SK-N-SH (cell line): Measurements from ENCODE around the gene STARD13. TPM values are rescaled to one million over a fixed set of nuclear protein-coding genes. Genes with fewer than 3 reads are reported as not detected.

Source experiments
- CTCF ChIA-PET: fragments of 300-600, 350-600 bp; formaldehyde crosslinking; extraction: SDS; loops from one replicate; lab custom pipeline; 2021; lab: Yijun Ruan, JAX
- POLR2A ChIA-PET: fragments of 350-600 bp; sonication (Branson Sonifier 250); formaldehyde crosslinking; extraction: SDS; loops from one replicate; lab custom pipeline; 2020; ENCODE audit warnings: antibody characterized with exemption, inconsistent platforms; lab: Yijun Ruan, JAX
- DNase-seq: peaks from one replicate; pipeline ENCODE4 v3.0.0; 2012
- H2AFZ ChIP-seq: fragments of 200-600 bp; sonication (generic); 2 replicates; pipeline ENCODE4 v1.8.1; 2016; ENCODE audit warnings: antibody characterized with exemption, mild to moderate bottlenecking, low read depth
- H3F3A ChIP-seq: fragments of 200-600 bp; sonication (generic); replicated peaks from 2 replicates; pipeline ENCODE3; 2016; ENCODE audit warnings: antibody characterized with exemption, mild to moderate bottlenecking; ENCODE audit not compliant: insufficient read depth
- H3K27ac ChIP-seq, 2 experiments: fragments of 200-500 bp in 1 of 2; fragments of 200-600 bp in 1 of 2; sonication (Bioruptor generic) in 1 of 2; sonication (generic), shearing (Covaris generic) in 1 of 2; 2 replicates each; pipeline versions ENCODE4 v1.5.1 to v1.6.1; 2014 to 2016; ENCODE audit warnings: low read depth in 2 of 2, inconsistent platforms in 1 of 2, low read length in 1 of 2, mild to moderate bottlenecking in 1 of 2, mixed read lengths in 1 of 2
- H3K27me3 ChIP-seq: fragments of 200-600 bp; sonication (generic), shearing (Covaris generic); 2 replicates; pipeline ENCODE4 v1.6.1; 2016; ENCODE audit warnings: mixed run types; ENCODE audit not compliant: insufficient read depth
- H3K36me3 ChIP-seq, 2 experiments: fragments of 200-500 bp in 1 of 2; fragments of 200-600 bp in 1 of 2; sonication (Bioruptor generic) in 1 of 2; sonication (generic) in 1 of 2; replicated peaks in 1 of 2; 2 replicates each; pipeline versions ENCODE3 to v1.5.1; 2014 to 2016; ENCODE audit warnings: low read length in 1 of 2, mild to moderate bottlenecking in 1 of 2; ENCODE audit not compliant: insufficient read depth in 2 of 2, control insufficient read depth in 1 of 2
- H3K4me1 ChIP-seq, 2 experiments: fragments of 200-500 bp in 1 of 2; fragments of 200-600 bp in 1 of 2; sonication (Bioruptor generic) in 1 of 2; sonication (generic), shearing (Covaris generic) in 1 of 2; 2 replicates each; pipeline versions ENCODE4 v1.5.1 to v1.6.1; 2014 to 2016; ENCODE audit warnings: low read depth in 1 of 2, low read length in 1 of 2, mixed run types in 1 of 2; ENCODE audit not compliant: insufficient read depth in 2 of 2, control insufficient read depth in 1 of 2
- H3K4me2 ChIP-seq: fragments of 200-600 bp; sonication (generic), shearing (Covaris generic); 2 replicates; pipeline ENCODE4 v1.6.1; 2017; ENCODE audit warnings: mixed run types
- H3K4me3 ChIP-seq, 2 experiments: fragments of 200-500 bp in 1 of 2; fragments of 200-600 bp in 1 of 2; sonication (Bioruptor generic) in 1 of 2; sonication (generic), shearing (Covaris generic) in 1 of 2; 2 replicates each; pipeline versions ENCODE4 v1.5.1 to v1.8.1; 2014 to 2016; ENCODE audit warnings: low read depth in 2 of 2, inconsistent platforms in 1 of 2, low read length in 1 of 2, mild to moderate bottlenecking in 1 of 2, mixed read lengths in 1 of 2, moderate library complexity in 1 of 2
- H3K79me2 ChIP-seq: fragments of 200-600 bp; sonication (generic); 2 replicates; pipeline ENCODE4 v1.8.1; 2017; ENCODE audit warnings: mild to moderate bottlenecking; ENCODE audit not compliant: insufficient read depth
- H3K9ac ChIP-seq: fragments of 200-600 bp; sonication (generic); 2 replicates; pipeline ENCODE4 v1.6.1; 2017; ENCODE audit warnings: mixed run types
- H3K9me2 ChIP-seq: fragments of 200-600 bp; sonication (generic); 2 replicates; pipeline ENCODE4 v1.6.1; 2017; ENCODE audit warnings: mixed run types
- H3K9me3 ChIP-seq: fragments of 200-600 bp; sonication (generic); 2 replicates; pipeline ENCODE4 v1.6.1; 2017; ENCODE audit warnings: mixed run types, mild to moderate bottlenecking, moderate library complexity
- H4K20me1 ChIP-seq: fragments of 200-600 bp; sonication (generic); 2 replicates; pipeline ENCODE4 v1.6.1; 2017; ENCODE audit warnings: mild to moderate bottlenecking, mixed run types; ENCODE audit not compliant: insufficient read depth
- CHD2 ChIP-seq: fragments of 150-350 bp; IDR thresholded peaks from 2 replicates; pipeline ENCODE4 v1.6.1; 2018; ENCODE audit warnings: low read length; ENCODE audit not compliant: partially characterized antibody
- ELF1 ChIP-seq: IDR thresholded peaks from 2 replicates; pipeline ENCODE4 v1.4.0; 2012
- FOSL2 ChIP-seq: IDR thresholded peaks from 2 replicates; pipeline ENCODE4 v1.4.0; 2012; ENCODE audit warnings: low read depth, mild to moderate bottlenecking, moderate library complexity, borderline replicate concordance
- IRF3 ChIP-seq: fragments of 150-350 bp; IDR thresholded peaks from 2 replicates; pipeline ENCODE4 v1.6.1; 2016; ENCODE audit warnings: mild to moderate bottlenecking, low read depth, low read length
- MEF2A ChIP-seq: IDR thresholded peaks from 2 replicates; pipeline ENCODE4 v1.4.0; 2012; ENCODE audit warnings: low read depth, borderline replicate concordance
- NFIC ChIP-seq: IDR thresholded peaks from 2 replicates; pipeline ENCODE4 v1.4.0; 2012; ENCODE audit warnings: borderline replicate concordance
- RAD21 ChIP-seq: IDR thresholded peaks from 2 replicates; pipeline ENCODE4 v1.6.1; 2012; ENCODE audit warnings: mild to moderate bottlenecking, low read length
- REST ChIP-seq: IDR thresholded peaks from 2 replicates; pipeline ENCODE4 v1.6.1; 2012; ENCODE audit warnings: mild to moderate bottlenecking, low read depth, low read length, moderate library complexity
- RXRA ChIP-seq: IDR thresholded peaks from 2 replicates; pipeline ENCODE4 v1.4.0; 2012; ENCODE audit warnings: low read depth, mild to moderate bottlenecking, borderline replicate concordance
- SMC3 ChIP-seq: IDR thresholded peaks from 2 replicates; pipeline ENCODE4 v1.6.1; 2012; ENCODE audit warnings: low read depth, low read length, improper control_type of control experiment
- TAF1 ChIP-seq: IDR thresholded peaks from 2 replicates; pipeline ENCODE4 v1.6.1; 2012; ENCODE audit warnings: low read depth, mild to moderate bottlenecking, low read length, moderate library complexity, borderline replicate concordance
- TCF12 ChIP-seq: IDR thresholded peaks from 2 replicates; pipeline ENCODE4 v1.4.0; 2012
- USF1 ChIP-seq: IDR thresholded peaks from 2 replicates; pipeline ENCODE4 v1.4.0; 2012; ENCODE audit warnings: low read depth, borderline replicate concordance
- USF2 ChIP-seq: fragments of 150-350 bp; IDR thresholded peaks from 2 replicates; pipeline ENCODE4 v1.6.1; 2017; ENCODE audit warnings: antibody characterized with exemption, low read length, low read depth, borderline replicate concordance
- ZBTB33 ChIP-seq: IDR thresholded peaks from 2 replicates; pipeline ENCODE4 v1.4.0; 2012; ENCODE audit warnings: low read depth, borderline replicate concordance
- WGBS: methylation state at CpG from one replicate; pipeline ENCODE4 v1.1.6; 2017; ENCODE audit warnings: low lambda C conversion rate; 5-methylcytosine and 5-hydroxymethylcytosine counted together
- polyA plus RNA-seq, 3 experiments: library from polyadenylated mRNA; depleted of rRNA; stranded (reverse); fragments of >200 nt; gene quantifications; 2 replicates each; pipeline ENCODE4 v1.2.3, GENCODE V29; 2012

STARD13 gene
- polyA plus RNA-seq, 1 of the 3 experiments (the other 2 are of a cell fraction) = 5.7 TPM

- Histone ChIP-seq H3K27ac (peak overlapping the region in 1 of 2 experiments; percentile 36; a peak in 2 of 4 replicates), H3K9me2 (no peaks in the 10 kb centered on the region)
Observed at GRCh38 chr13:33290421-33290965, 4.9 kb upstream of the STARD13 start.

More at GRCh38 chr13:33290421-33290965, 4.9 kb upstream of the STARD13 start:
- Histone ChIP-seq H3K9me3 (no peaks in the 10 kb centered on the region), H3K79me2 (no peaks in the 10 kb centered on the region), H3K9ac (no peak overlapping the region), H4K20me1 (no peaks in the 10 kb centered on the region), H3K27me3 (no peaks in the 10 kb centered on the region), H3K4me2 (no peak overlapping the region), H3F3A (peaks cover 7% of the 10 kb centered on the region), H3K36me3 (no peaks in the 10 kb centered on the region), H3K4me3 (no peak overlapping the region), H2AFZ (no peak overlapping the region), H3K4me1 (no peaks in the 10 kb centered on the region; a peak in 3 of 4 replicates)
- 87% methylated on average over 3 of the region's 3 CpGs for WGBS
- CTCF ChIA-PET = interaction anchor here (1.0 kb wide), 1 partner anchor 11 kb away, joined by 3 read pairs; no protein-coding TSS in a partner anchor
- DNase-seq = no peak
- POLR2A ChIA-PET = no interaction called here
- no peak for TF ChIP-seq MEF2A
- TF ChIP-seq RAD21 = no peak
- no peak for TF ChIP-seq IRF3
- TF ChIP-seq ELF1 = no peak
- TF ChIP-seq USF2 = no peak
- TF ChIP-seq REST = no peak
- no peak for TF ChIP-seq USF1
- no peak for TF ChIP-seq ZBTB33
- TF ChIP-seq FOSL2 = no peak
- no peak for TF ChIP-seq TAF1
- no peak for TF ChIP-seq CHD2
- TF ChIP-seq RXRA = no peak
- no peak for TF ChIP-seq NFIC
- TF ChIP-seq SMC3 = no peak
- TF ChIP-seq TCF12 = no peak
